H9 (cell line): ENCODE measurements around the gene TCIRG1. TPM values are rescaled to one million over a fixed set of nuclear protein-coding genes. Genes with fewer than 3 reads are reported as not detected.

Experiments
- DNase-seq: peaks from one replicate; pipeline ENCODE4 v3.0.0-alpha.2; 2017
- H2AFZ ChIP-seq: one replicate; pipeline ENCODE4 v1.6.1; 2013; ENCODE audit warnings: mild to moderate bottlenecking, low read length, control low read depth, moderate library complexity
- H2AK5ac ChIP-seq: 2 replicates; pipeline ENCODE4 v1.6.1; 2013; ENCODE audit warnings: low read length, control low read depth, mixed read lengths; ENCODE audit not compliant: insufficient read length
- H2BK120ac ChIP-seq: one replicate; pipeline ENCODE4 v1.6.1; 2013; ENCODE audit warnings: low read depth, mild to moderate bottlenecking, low read length, control low read depth, inconsistent platforms; ENCODE audit not compliant: poor library complexity, severe bottlenecking
- H2BK12ac ChIP-seq: 2 replicates; pipeline ENCODE4 v1.6.1; 2013; ENCODE audit warnings: low read length, control low read depth, mixed read lengths, low read depth; ENCODE audit not compliant: insufficient read length
- H2BK15ac ChIP-seq: 2 replicates; pipeline ENCODE4 v1.6.1; 2013; ENCODE audit warnings: low read depth, low read length, control low read depth
- H2BK20ac ChIP-seq: one replicate; pipeline ENCODE4 v1.6.1; 2013; ENCODE audit warnings: low read depth, mild to moderate bottlenecking, low read length, control low read depth, inconsistent platforms; ENCODE audit not compliant: poor library complexity, severe bottlenecking
- H2BK5ac ChIP-seq: 2 replicates; pipeline ENCODE4 v1.6.1; 2013; ENCODE audit warnings: low read length, control low read depth, mixed read lengths; ENCODE audit not compliant: insufficient read length
- H3K14ac ChIP-seq: 2 replicates; pipeline ENCODE4 v1.6.1; 2013; ENCODE audit warnings: low read length, control low read depth; ENCODE audit not compliant: insufficient read depth
- H3K18ac ChIP-seq: 2 replicates; pipeline ENCODE4 v1.6.1; 2013; ENCODE audit warnings: low read depth, mild to moderate bottlenecking, mixed read lengths, low read length, control low read depth; ENCODE audit not compliant: insufficient read length
- H3K23ac ChIP-seq: 2 replicates; pipeline ENCODE4 v1.6.1; 2013; ENCODE audit warnings: low read length, control low read depth, mixed read lengths, low read depth; ENCODE audit not compliant: insufficient read length
- H3K23me2 ChIP-seq: 2 replicates; pipeline ENCODE4 v1.6.1; 2013; ENCODE audit warnings: low read depth, mild to moderate bottlenecking, mixed read lengths, low read length, control low read depth; ENCODE audit not compliant: insufficient read length, poor library complexity, severe bottlenecking
- H3K27ac ChIP-seq: 2 replicates; pipeline ENCODE4 v1.5.1; 2013; ENCODE audit warnings: low read length, control low read depth, mixed read lengths, low read depth; ENCODE audit not compliant: insufficient read length
- H3K27me3 ChIP-seq: 2 replicates; pipeline ENCODE4 v1.6.1; 2013; ENCODE audit warnings: low read length, control low read depth, inconsistent platforms; ENCODE audit not compliant: insufficient read depth
- H3K4ac ChIP-seq: 2 replicates; pipeline ENCODE4 v1.6.1; 2013; ENCODE audit warnings: low read depth, mild to moderate bottlenecking, control low read depth, inconsistent platforms, low read length, moderate library complexity
- H3K4me1 ChIP-seq: 2 replicates; pipeline ENCODE4 v1.6.1; 2013; ENCODE audit warnings: low read length, control low read depth, inconsistent platforms; ENCODE audit not compliant: insufficient read depth
- H3K4me2 ChIP-seq: 2 replicates; pipeline ENCODE4 v1.6.1; 2013; ENCODE audit warnings: low read length, control low read depth, mixed read lengths; ENCODE audit not compliant: insufficient read length, insufficient read depth
- H3K56ac ChIP-seq: 2 replicates; pipeline ENCODE4 v1.6.1; 2013; ENCODE audit warnings: low read depth, mild to moderate bottlenecking, mixed read lengths, low read length, control low read depth; ENCODE audit not compliant: insufficient read length
- H3K79me1 ChIP-seq: 2 replicates; pipeline ENCODE4 v1.6.1; 2013; ENCODE audit warnings: low read depth, mild to moderate bottlenecking, moderate library complexity, low read length, control low read depth, inconsistent platforms; ENCODE audit not compliant: insufficient read depth, poor library complexity, severe bottlenecking
- H3K79me2 ChIP-seq: 2 replicates; pipeline ENCODE4 v1.6.1; 2013; ENCODE audit warnings: low read length, control low read depth, inconsistent platforms; ENCODE audit not compliant: insufficient read depth
- H3K9ac ChIP-seq: 2 replicates; pipeline ENCODE4 v1.6.1; 2013; ENCODE audit warnings: low read length, control low read depth, mixed read lengths; ENCODE audit not compliant: insufficient read length; ENCODE audit errors: extremely low read depth
- H3K9me3 ChIP-seq: one replicate; pipeline ENCODE4 v1.6.1; 2013; ENCODE audit warnings: low read depth, low read length, inconsistent platforms; ENCODE audit not compliant: control insufficient read depth
- H3T11ph ChIP-seq: one replicate; pipeline ENCODE4 v1.6.1; 2013; ENCODE audit warnings: mild to moderate bottlenecking, low read length, control low read depth, inconsistent platforms
- H4K20me1 ChIP-seq: one replicate; pipeline ENCODE4 v1.6.1; 2013; ENCODE audit not compliant: control insufficient read depth, insufficient read length, insufficient read depth
- H4K5ac ChIP-seq: 2 replicates; pipeline ENCODE4 v1.6.1; 2013; ENCODE audit warnings: low read depth, mild to moderate bottlenecking, mixed read lengths, low read length, control low read depth; ENCODE audit not compliant: insufficient read length
- H4K8ac ChIP-seq: replicated peaks from 2 replicates; pipeline ENCODE4 v1.6.1; 2013; ENCODE audit warnings: low read length, control low read depth, mixed read lengths, low read depth; ENCODE audit not compliant: insufficient read length
- H4K91ac ChIP-seq: 2 replicates; pipeline ENCODE4 v1.6.1; 2013; ENCODE audit warnings: low read depth, mild to moderate bottlenecking, moderate library complexity, mixed read lengths, low read length, control low read depth; ENCODE audit not compliant: insufficient read length
- H3K27ac Mint-ChIP-seq, 3 experiments: 2 replicates in 2 of 3; 3 replicates in 1 of 3; pipeline ENCODE4 v1.8.0; 2020 to 2021; ENCODE audit warnings: mixed read lengths in 3 of 3, mild to moderate bottlenecking in 1 of 3, moderate library complexity in 1 of 3
- H3K27me3 Mint-ChIP-seq: 2 replicates; pipeline ENCODE4 v1.8.0; 2021; ENCODE audit warnings: low read depth, mild to moderate bottlenecking, moderate library complexity, mixed read lengths
- H3K36me3 Mint-ChIP-seq, 3 experiments: 2 replicates in 2 of 3; 3 replicates in 1 of 3; pipeline ENCODE4 v1.8.0; 2020 to 2021; ENCODE audit warnings: low read depth in 3 of 3, mixed read lengths in 3 of 3; ENCODE audit not compliant: insufficient read depth in 1 of 3
- H3K4me1 Mint-ChIP-seq, 2 experiments: 2 replicates each; pipeline ENCODE4 v1.8.0; 2020; ENCODE audit warnings: mixed read lengths in 2 of 2
- H3K4me3 Mint-ChIP-seq, 2 experiments: 2 replicates in 1 of 2; 3 replicates in 1 of 2; pipeline ENCODE4 v1.8.0; 2020 to 2021; ENCODE audit warnings: mild to moderate bottlenecking in 2 of 2, mixed read lengths in 2 of 2, moderate library complexity in 1 of 2
- H3K9me3 Mint-ChIP-seq, 2 experiments: 2 replicates in 1 of 2; 3 replicates in 1 of 2; pipeline ENCODE4 v1.8.0; 2020; ENCODE audit warnings: mild to moderate bottlenecking in 2 of 2, mixed read lengths in 2 of 2, moderate library complexity in 1 of 2
- WGBS: extraction: QIAGEN DNeasy Blood & Tissue Kit; methylation state at CpG from one replicate; pipeline ENCODE4 v1.1.7; 2013; ENCODE audit warnings: missing lambda C conversion rate, low lambda C conversion rate, mixed read lengths; ENCODE audit not compliant: insufficient read length; ENCODE audit errors: extremely low coverage; 5-methylcytosine and 5-hydroxymethylcytosine counted together
- total RNA-seq: library from RNA; stranded (reverse); gene quantifications from 2 replicates; pipeline ENCODE4 v1.2.1, GENCODE V29; 2021
- TF ChIP-seq, protein P1 (sequence below): fragments of 200-600 bp; sonication (generic); conservative IDR thresholded peaks from 3 replicates; pipeline ENCODE4 v1.8.0; 2021; ENCODE audit warnings: antibody characterized with exemption, mild to moderate bottlenecking

Gene TCIRG1
- total RNA-seq, 1 experiment from 2014 or later: 24.4 TPM

DNA sequence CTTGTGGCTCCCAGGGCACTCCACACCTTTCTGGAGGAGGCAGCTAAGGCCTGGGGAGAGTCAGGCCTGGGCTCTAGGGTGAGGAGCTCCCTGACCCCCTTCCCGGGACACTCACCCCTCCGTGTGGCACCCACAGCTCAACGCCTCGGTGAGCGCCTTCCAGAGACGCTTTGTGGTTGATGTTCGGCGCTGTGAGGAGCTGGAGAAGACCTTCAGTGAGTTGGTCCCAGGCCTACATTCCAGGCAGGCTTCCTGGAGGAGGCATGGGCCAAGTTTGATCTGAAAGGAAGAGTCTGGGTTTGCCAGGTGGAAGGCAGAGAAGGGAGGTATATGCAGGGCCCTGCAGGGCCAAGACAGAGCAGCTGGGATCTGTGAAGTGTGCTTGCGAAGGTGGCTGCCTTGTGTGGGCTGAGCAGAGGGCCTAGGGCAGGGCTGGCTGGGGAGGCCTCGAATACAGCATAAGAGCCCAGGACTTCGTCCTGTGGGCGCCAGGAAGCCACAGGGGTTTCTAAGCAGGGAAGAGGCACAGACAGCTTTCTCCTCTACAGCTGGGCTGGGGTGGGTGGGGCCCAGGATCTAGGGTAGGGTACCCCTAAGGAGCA lies 2.9 kb downstream of the TCIRG1 start:
- Mint-ChIP-seq H3K9me3 (no peaks in the 10 kb centered on the region), H3K36me3 (no peaks in the 10 kb centered on the region; a peak in 1 of 7 replicates), H3K27me3 (no peaks in the 10 kb centered on the region), H3K4me3 (no peak overlapping the region), H3K4me1 (peaks cover 7 to 9% of the 10 kb centered on the region in 2 experiments), H3K27ac (peak overlapping the region; percentile 83 to 94 (median 87); a peak in 6 of 7 replicates)
- Histone ChIP-seq H3K4ac (no peak overlapping the region), H3K79me2 (no peaks in the 10 kb centered on the region), H4K5ac (no peak overlapping the region), H3K23ac (no peak overlapping the region), H3K18ac (no peak overlapping the region), H3T11ph (no peak overlapping the region), H3K9me3 (no peaks in the 10 kb centered on the region), H3K27me3 (no peaks in the 10 kb centered on the region), H2AK5ac (no peak overlapping the region), H2BK5ac (no peak overlapping the region), H3K27ac (no peak overlapping the region), H3K4me2 (no peak overlapping the region), H2AFZ (no peak overlapping the region), H2BK12ac (no peak overlapping the region), H3K9ac (no peak overlapping the region), H3K23me2 (no peaks in the 10 kb centered on the region), H2BK120ac (no peak overlapping the region), H4K91ac (no peak overlapping the region), H4K20me1 (no peaks in the 10 kb centered on the region), H3K56ac (no peak overlapping the region), H3K14ac (no peak overlapping the region), H2BK20ac (no peak overlapping the region), H2BK15ac (no peak overlapping the region), H3K4me1 (no peaks in the 10 kb centered on the region; the same call in 1 of the 2 replicates), H4K8ac (no peak overlapping the region), H3K79me1 (no peaks in the 10 kb centered on the region)
- no CpG with 5 or more reads among the region's 12 CpGs for WGBS
- TF ChIP-seq, protein P1, sequence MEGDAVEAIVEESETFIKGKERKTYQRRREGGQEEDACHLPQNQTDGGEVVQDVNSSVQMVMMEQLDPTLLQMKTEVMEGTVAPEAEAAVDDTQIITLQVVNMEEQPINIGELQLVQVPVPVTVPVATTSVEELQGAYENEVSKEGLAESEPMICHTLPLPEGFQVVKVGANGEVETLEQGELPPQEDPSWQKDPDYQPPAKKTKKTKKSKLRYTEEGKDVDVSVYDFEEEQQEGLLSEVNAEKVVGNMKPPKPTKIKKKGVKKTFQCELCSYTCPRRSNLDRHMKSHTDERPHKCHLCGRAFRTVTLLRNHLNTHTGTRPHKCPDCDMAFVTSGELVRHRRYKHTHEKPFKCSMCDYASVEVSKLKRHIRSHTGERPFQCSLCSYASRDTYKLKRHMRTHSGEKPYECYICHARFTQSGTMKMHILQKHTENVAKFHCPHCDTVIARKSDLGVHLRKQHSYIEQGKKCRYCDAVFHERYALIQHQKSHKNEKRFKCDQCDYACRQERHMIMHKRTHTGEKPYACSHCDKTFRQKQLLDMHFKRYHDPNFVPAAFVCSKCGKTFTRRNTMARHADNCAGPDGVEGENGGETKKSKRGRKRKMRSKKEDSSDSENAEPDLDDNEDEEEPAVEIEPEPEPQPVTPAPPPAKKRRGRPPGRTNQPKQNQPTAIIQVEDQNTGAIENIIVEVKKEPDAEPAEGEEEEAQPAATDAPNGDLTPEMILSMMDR: no peak
- no peak for DNase-seq
